GM10248 (cell line): Measurements from ENCODE around the gene HEXIM1.

Experiments
- CTCF ChIA-PET: fragments of 300-600 bp; sonication (Branson Sonifier 250); formaldehyde crosslinking; extraction: SDS; loops from one replicate; lab custom pipeline; 2021; ENCODE audit warnings: antibody characterized with exemption; lab: Yijun Ruan, JAX
- POLR2A ChIA-PET: fragments of 350-650 bp; sonication (Branson Sonifier 250); formaldehyde crosslinking; extraction: SDS; loops from one replicate; lab custom pipeline; 2020; ENCODE audit warnings: antibody characterized with exemption; lab: Yijun Ruan, JAX
- DNase-seq: peaks from one replicate; pipeline ENCODE4 v3.0.0; 2012; ENCODE audit errors: extremely low spot score
- TF ChIP-seq, protein P1 (sequence below): IDR thresholded peaks from 2 replicates; pipeline ENCODE4 v1.5.1; 2012; ENCODE audit warnings: mild to moderate bottlenecking, low read depth; ENCODE audit errors: extremely low read depth, missing control alignments, control extremely low read depth

Gene HEXIM1

DNA sequence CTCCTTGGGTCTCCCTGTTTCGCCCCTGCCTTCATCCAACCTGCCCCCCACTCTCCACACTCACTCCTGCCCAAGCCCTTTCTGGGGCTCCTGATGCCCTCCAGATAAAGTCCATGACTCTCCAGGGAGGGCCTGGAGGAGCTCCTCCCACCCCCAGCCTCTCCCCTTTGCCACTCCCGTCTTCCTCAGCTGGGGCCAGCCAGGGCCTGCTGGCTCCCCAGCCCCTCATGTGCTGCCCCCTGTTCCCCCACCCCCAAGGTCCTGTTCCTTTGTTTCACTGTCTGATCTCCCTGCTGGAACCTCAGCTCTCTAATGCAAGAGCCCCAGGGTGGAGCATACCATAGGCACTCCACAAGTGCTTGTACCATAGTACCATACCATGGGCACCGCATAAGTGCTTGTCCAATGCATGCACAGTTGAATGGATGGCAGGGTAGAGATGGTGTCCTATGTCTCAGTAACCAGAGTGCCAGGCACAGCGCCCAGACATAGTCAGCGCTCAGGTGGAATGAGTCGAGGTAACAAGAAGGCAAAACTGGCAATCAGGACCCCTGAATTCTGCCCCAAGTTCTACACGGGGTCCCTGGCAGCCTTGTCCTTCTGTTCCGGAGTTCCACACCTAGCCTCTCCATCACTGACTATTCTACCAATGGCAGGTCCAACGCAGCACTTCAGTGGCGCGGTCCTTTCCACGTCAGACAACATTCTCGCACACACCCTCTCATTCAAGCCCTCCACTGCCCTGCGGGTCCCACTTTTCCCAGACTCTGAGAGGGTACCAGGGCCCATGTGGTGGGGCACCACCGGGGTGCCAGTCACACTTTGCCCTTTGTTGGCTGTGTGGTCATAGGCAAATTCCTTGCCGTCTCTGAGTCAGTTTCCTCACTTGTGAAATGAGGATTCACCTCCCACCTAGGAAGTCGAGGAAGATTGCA, 17.3 kb upstream of the HEXIM1 start:
- ChIA-PET CTCF (interaction anchor here (0.7 to 13.5 kb wide), 6 partner anchors 12 to 352 kb away, joined by 3 to 316 read pairs (median 6); no protein-coding TSS in a partner anchor), POLR2A (interaction anchor here (1.5 kb wide), 1 partner anchor 17 kb away, joined by 5 read pairs; the partner anchor contains the start of gene HEXIM1)
- TF ChIP-seq, protein P1, sequence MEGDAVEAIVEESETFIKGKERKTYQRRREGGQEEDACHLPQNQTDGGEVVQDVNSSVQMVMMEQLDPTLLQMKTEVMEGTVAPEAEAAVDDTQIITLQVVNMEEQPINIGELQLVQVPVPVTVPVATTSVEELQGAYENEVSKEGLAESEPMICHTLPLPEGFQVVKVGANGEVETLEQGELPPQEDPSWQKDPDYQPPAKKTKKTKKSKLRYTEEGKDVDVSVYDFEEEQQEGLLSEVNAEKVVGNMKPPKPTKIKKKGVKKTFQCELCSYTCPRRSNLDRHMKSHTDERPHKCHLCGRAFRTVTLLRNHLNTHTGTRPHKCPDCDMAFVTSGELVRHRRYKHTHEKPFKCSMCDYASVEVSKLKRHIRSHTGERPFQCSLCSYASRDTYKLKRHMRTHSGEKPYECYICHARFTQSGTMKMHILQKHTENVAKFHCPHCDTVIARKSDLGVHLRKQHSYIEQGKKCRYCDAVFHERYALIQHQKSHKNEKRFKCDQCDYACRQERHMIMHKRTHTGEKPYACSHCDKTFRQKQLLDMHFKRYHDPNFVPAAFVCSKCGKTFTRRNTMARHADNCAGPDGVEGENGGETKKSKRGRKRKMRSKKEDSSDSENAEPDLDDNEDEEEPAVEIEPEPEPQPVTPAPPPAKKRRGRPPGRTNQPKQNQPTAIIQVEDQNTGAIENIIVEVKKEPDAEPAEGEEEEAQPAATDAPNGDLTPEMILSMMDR: no peak
- no peak for DNase-seq

DNA sequence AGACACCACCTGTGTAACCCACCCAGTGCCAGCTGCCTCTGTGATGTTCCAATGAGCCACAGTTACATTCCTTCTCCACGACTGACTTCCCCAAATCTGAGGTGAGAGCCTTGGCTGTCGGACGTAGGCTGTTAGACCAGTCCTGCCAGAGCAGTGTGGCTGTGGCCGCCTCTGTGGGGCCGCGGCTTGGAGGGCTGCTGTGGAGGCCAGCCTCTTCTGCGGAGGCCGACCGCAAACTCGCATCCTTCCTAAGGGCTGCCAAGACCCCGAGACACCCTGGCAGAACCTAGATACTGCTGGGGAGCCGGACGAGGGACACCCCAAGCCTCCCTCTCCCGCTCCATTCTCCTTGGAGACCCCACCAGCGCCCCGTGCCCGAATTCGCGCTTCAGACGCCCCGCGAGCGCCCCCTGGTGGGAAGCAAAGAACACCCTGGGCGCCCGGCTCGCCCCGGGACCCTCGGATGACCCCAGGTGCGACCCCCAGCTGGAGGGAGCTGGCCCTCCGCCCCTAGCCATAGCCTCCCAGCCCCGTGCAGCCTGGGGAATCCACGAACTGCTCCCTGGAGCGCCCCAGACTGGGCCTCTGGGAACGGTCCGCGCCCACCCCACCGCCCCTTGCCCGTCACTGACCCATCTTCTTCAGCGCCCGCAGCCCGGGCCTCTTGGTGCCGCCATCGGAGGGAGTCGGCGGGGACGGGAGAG, 16.5 kb upstream of the HEXIM1 start:
- ChIA-PET CTCF (interaction anchor here (0.7 to 13.5 kb wide), 7 partner anchors 8 to 210 kb away, joined by 3 to 316 read pairs (median 6); partner anchors contain the start of gene HEXIM1), POLR2A (interaction anchor here (1.5 kb wide), 1 partner anchor 17 kb away, joined by 5 read pairs; the partner anchor contains the start of gene HEXIM1)
- TF ChIP-seq, protein P1: peak; percentile 53
- peak; percentile 61 for DNase-seq

- DNase-seq: no peak
- POLR2A ChIA-PET: interaction anchor here (0.6 to 1.5 kb wide), 2 partner anchors 16 to 40 kb away, joined by 4 to 5 read pairs; partner anchors contain the start of gene HEXIM1
- TF ChIP-seq, protein P1: no peak
- CTCF ChIA-PET: interaction anchor here (1.4 to 13.5 kb wide), 6 partner anchors 8 to 211 kb away, joined by 3 to 316 read pairs (median 16); partner anchors contain the start of gene HEXIM1
Measured at GRCh38 chr17:45132320-45132571, 16.0 kb upstream of the HEXIM1 start, which contains the start of gene PLCD3. PLCD3 (minus strand) TSS chr17:45132515; CDS start chr17:45132410, 105 bp downstream.

- ChIA-PET CTCF (interaction anchor here (1.4 to 13.5 kb wide), 7 partner anchors 9 to 354 kb away, joined by 3 to 316 read pairs (median 6); partner anchors contain the start of genes HEXIM1 and HEXIM2), POLR2A (interaction anchor here (0.6 to 1.5 kb wide), 2 partner anchors 16 to 41 kb away, joined by 4 to 5 read pairs; partner anchors contain the start of gene HEXIM1)
- TF ChIP-seq, protein P1: peak; percentile 86
- DNase-seq: peak; percentile 94
Measured at GRCh38 chr17:45132572-45133463, 15.5 kb upstream of the HEXIM1 start.

DNA sequence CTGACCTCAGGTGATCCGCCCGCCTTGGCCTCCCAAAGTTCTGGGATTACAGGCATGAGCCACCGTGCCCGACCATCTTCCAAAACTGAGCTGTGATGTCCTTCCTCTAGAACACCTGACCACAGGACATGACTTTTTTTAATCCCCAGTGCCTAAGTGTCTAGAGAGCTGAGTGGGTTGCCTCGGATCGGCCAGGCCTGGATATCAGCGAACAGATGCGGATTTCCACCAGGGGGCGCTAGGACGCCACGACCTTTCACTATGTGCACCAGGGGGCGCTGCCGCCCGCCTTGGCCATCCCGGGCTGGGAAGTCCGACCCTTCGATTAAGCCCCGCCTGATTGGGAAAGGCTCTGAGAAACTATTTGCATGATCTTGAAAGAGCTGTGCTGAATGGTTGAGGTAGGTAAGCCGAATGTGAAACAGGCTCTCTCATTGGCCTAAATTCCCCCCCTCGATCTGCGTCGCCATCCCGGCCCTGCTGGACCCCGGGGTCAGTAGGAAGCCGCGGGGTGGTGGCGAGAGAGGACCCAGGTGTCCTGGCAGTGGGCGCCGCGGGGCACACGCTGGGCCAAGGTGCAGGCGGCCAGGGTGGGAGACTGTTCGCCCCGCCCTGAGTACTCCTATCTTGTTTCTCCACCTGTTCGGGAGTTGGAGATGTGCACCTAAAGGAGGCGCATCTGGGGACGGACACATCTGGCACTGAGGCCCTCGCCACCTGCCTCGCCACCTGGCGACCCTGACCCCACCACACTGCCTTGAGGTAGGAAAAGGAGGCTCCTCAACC, 12.9 kb upstream of the HEXIM1 start, which contains the start of gene ACBD4:
Gene ACBD4 (plus strand): TSS at position 496 of the 786 bp plus-strand sequence. CDS start 458 bp downstream, outside the sequence.
- CTCF ChIA-PET: interaction anchor here (0.6 to 13.5 kb wide), 120 partner anchors 8 to 717 kb away, joined by 3 to 316 read pairs (median 5); partner anchors contain the start of genes EFTUD2, GFAP, HEXIM1 and HEXIM2
- POLR2A ChIA-PET: interaction anchor here (0.7 to 1.9 kb wide), 5 partner anchors 9 to 27 kb away, joined by 3 to 48 read pairs (median 4); partner anchors contain the start of genes HEXIM1 and HEXIM2
- TF ChIP-seq, protein P1: peak; percentile 100
- peak; percentile 95 for DNase-seq
